NCI-H1105 (cell line): ENCODE data around the gene DEFB119.
"Not testable (repeated sequence)": the region's sequence is repeated elsewhere in the genome, so short reads cannot be mapped to it uniquely, and the experiment has no call there.

Experiments used
- DNase-seq: peaks from one replicate; lab custom pipeline; 2025; lab: John Stamatoyannopoulos, UW

Gene DEFB119

GRCh38 chr20:31390490-31390889 lies at the start of gene DEFB119:
TSS of gene DEFB119 (minus strand) at chr20:31390590. CDS start at chr20:31390483, 107 bp downstream.
- DNase-seq = no peak

GRCh38 chr20:31430568-31431115 lies 40.3 kb upstream of the DEFB119 start:
- no peak for DNase-seq

- DNase-seq = not testable (repeated sequence)
These were observed 37.2 kb upstream of the DEFB119 start for GRCh38 chr20:31427576-31427975.

- not testable (repeated sequence) for DNase-seq
These were observed 36.6 kb upstream of the DEFB119 start for GRCh38 chr20:31426891-31427551.

GRCh38 chr20:31425797-31426196 lies 35.4 kb upstream of the DEFB119 start:
- no peak for DNase-seq

GRCh38 chr20:31418307-31418706 lies 27.9 kb upstream of the DEFB119 start:
- DNase-seq = no peak

GRCh38 chr20:31415653-31416052 lies 25.3 kb upstream of the DEFB119 start:
- no peak for DNase-seq

GRCh38 chr20:31414381-31414780 lies 24.0 kb upstream of the DEFB119 start:
- no peak for DNase-seq

GRCh38 chr20:31410011-31410410 lies 19.6 kb upstream of the DEFB119 start:
- no peak for DNase-seq

GRCh38 chr20:31406115-31406514 lies 15.7 kb upstream of the DEFB119 start, which contains the start of gene DEFB121:
TSS of gene DEFB121 (minus strand) at chr20:31406215. CDS start at chr20:31406152, 63 bp downstream.
- DNase-seq = no peak

- DNase-seq = no peak
These were observed 13.5 kb upstream of the DEFB119 start for GRCh38 chr20:31403886-31404285.

GRCh38 chr20:31394900-31395299 lies 4.5 kb upstream of the DEFB119 start:
- no peak for DNase-seq

- DNase-seq = no peak
These were observed 2.4 kb upstream of the DEFB119 start for GRCh38 chr20:31392836-31393235.

GRCh38 chr20:31374346-31374745 lies 16.0 kb downstream of the DEFB119 start:
- no peak for DNase-seq

- no peak for DNase-seq
These were observed 22.1 kb downstream of the DEFB119 start, which contains the start of gene DEFB118 for GRCh38 chr20:31368301-31368700. TSS of gene DEFB118 (plus strand) at chr20:31368601. CDS start at chr20:31368651, 50 bp downstream.

GRCh38 chr20:31364272-31364671 lies 26.1 kb downstream of the DEFB119 start:
- DNase-seq = not testable (repeated sequence)

- no peak for DNase-seq
These were observed 27.1 kb downstream of the DEFB119 start for GRCh38 chr20:31363295-31363694.

- DNase-seq = no peak
These were observed 34.4 kb downstream of the DEFB119 start for GRCh38 chr20:31355981-31356380.

GRCh38 chr20:31341470-31341869 lies 48.9 kb downstream of the DEFB119 start:
- DNase-seq = no peak

GRCh38 chr20:31330893-31331292 lies 59.5 kb downstream of the DEFB119 start:
- DNase-seq = no peak
